Renal pelvis (tissue), 4 donors: ENCODE data around the gene CFHR5. TPM values are rescaled to one million over a fixed set of nuclear protein-coding genes. Genes with fewer than 3 reads are reported as not detected.
"Not testable (repeated sequence)": the region's sequence is repeated elsewhere in the genome, so short reads cannot be mapped to it uniquely, and the experiment has no call there.

Experiments
- DNase-seq: peaks from one replicate; pipeline ENCODE4 v3.0.0-alpha.2; 2013
- polyA plus RNA-seq, 3 donors: library from polyadenylated mRNA; unstranded; fragments of 120-200 nt; gene quantifications; one replicate each; pipeline ENCODE4 v1.2.1, GENCODE V29; 2013; ENCODE audit not compliant: insufficient read length in 3 of 3

The CFHR5 gene
- polyA plus RNA-seq, 3 donors, result not detected

GRCh38 chr1:197017558-197018146 is 40.3 kb downstream of the CFHR5 start:
- DNase-seq, result peak; percentile 8

- DNase-seq, result no peak
Observed at GRCh38 chr1:197021716-197022115, 44.4 kb downstream of the CFHR5 start.

- DNase-seq, result no peak
Observed at GRCh38 chr1:197024460-197024859, 47.1 kb downstream of the CFHR5 start.

GRCh38 chr1:197027359-197027758 is 50.0 kb downstream of the CFHR5 start:
- DNase-seq, result no peak

GRCh38 chr1:197029749-197030148 is 52.4 kb downstream of the CFHR5 start:
- no peak for DNase-seq

GRCh38 chr1:197034631-197035339 is 57.4 kb downstream of the CFHR5 start:
- not testable (repeated sequence) for DNase-seq

- no peak for DNase-seq
Observed at GRCh38 chr1:197036861-197037260, 59.5 kb downstream of the CFHR5 start.

- DNase-seq, result no peak
Observed at GRCh38 chr1:197041486-197042353, 64.4 kb downstream of the CFHR5 start.

- no peak for DNase-seq
Observed at GRCh38 chr1:197042676-197043341, 65.5 kb downstream of the CFHR5 start.

GRCh38 chr1:197049100-197049499 is 71.7 kb downstream of the CFHR5 start:
- no peak for DNase-seq

Other genes starting within 250 kb of the CFHR5 start
- under 1 TPM; 0.09 to 0.31 (median 0.24) TPM for gene CFHR3, start 202.7 kb upstream of the CFHR5 start, polyA plus RNA-seq
- under 1 TPM in 2 of 3 donors, not detected in 1; 0.13 to 0.29 TPM for gene CFHR1, start 157.8 kb upstream of the CFHR5 start, polyA plus RNA-seq
- gene CFHR4, start 89.5 kb upstream of the CFHR5 start, polyA plus RNA-seq, result not detected
- gene CFHR2, start 33.8 kb upstream of the CFHR5 start, polyA plus RNA-seq, result not detected
- gene F13B, start 89.7 kb downstream of the CFHR5 start, polyA plus RNA-seq, result not detected
- gene ASPM, start 169.1 kb downstream of the CFHR5 start, polyA plus RNA-seq, result 10 to 100 TPM; 22.6 to 23.6 (median 23.4) TPM
- gene ZBTB41, start 223.7 kb downstream of the CFHR5 start, polyA plus RNA-seq, result 10 to 100 TPM; 15.3 to 18.1 (median 16.4) TPM